ENCODE data around the gene NAA30.
"Not testable (repeated sequence)": the region's sequence is repeated elsewhere in the genome, so short reads cannot be mapped to it uniquely, and the experiment has no call there.

NAA30 gene

GRCh38 chr14:57390037-57390805 is at the start of gene NAA30:
Gene NAA30 (plus strand): TSS chr14:57390586. CDS start chr14:57390958, 372 bp downstream.
- TF ChIP-seq, protein P1, sequence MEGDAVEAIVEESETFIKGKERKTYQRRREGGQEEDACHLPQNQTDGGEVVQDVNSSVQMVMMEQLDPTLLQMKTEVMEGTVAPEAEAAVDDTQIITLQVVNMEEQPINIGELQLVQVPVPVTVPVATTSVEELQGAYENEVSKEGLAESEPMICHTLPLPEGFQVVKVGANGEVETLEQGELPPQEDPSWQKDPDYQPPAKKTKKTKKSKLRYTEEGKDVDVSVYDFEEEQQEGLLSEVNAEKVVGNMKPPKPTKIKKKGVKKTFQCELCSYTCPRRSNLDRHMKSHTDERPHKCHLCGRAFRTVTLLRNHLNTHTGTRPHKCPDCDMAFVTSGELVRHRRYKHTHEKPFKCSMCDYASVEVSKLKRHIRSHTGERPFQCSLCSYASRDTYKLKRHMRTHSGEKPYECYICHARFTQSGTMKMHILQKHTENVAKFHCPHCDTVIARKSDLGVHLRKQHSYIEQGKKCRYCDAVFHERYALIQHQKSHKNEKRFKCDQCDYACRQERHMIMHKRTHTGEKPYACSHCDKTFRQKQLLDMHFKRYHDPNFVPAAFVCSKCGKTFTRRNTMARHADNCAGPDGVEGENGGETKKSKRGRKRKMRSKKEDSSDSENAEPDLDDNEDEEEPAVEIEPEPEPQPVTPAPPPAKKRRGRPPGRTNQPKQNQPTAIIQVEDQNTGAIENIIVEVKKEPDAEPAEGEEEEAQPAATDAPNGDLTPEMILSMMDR (IDR thresholded peaks at IDR 0.05; ENCODE audit: borderline replicate concordance, insufficient read depth, low read depth, low read length): no peak

DNA sequence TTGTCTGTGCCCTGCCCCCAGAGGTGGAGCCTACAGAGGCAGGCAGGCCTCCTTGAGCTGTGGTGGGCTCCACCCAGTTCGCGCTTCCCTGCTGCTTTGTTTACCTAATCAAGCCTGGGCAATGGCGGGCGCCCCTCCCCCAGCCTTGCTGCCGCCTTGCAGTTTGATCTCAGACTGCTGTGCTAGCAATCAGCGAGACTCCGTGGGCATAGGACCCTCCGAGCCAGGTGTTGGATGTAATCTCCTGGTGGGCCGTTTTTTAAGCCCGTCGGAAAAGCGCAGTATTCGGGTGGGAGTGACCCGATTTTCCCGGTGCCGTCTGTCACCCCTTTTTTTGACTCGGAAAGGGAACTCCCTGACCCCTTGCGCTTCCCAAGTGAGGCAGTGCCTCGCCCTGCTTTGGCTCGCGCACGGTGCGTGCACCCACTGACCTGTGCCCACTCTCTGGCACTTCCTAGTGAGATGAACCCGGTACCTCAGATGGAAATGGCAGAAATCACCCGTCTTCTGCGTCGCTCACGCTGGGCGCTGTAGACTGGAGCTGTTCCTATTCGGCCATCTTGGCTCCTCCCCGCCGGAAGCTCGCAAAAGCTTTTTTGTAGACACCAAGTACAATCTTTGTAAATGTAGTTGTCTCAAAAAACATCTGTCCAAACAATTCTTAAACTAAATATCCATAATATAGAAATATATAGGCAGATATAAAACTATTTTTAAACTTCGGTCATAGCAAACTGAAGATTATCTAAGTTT is 46.7 kb upstream of the NAA30 start:
- not testable (repeated sequence) for H3K4me3 ChIP-seq (ENCODE audit: low read depth, low read length)

More at GRCh38 chr14:57390037-57390805, at the start of gene NAA30:
- H3K4me3 ChIP-seq (ENCODE audit: low read depth, low read length): peak within 1 kb of the TSS; percentile 75

DNA sequence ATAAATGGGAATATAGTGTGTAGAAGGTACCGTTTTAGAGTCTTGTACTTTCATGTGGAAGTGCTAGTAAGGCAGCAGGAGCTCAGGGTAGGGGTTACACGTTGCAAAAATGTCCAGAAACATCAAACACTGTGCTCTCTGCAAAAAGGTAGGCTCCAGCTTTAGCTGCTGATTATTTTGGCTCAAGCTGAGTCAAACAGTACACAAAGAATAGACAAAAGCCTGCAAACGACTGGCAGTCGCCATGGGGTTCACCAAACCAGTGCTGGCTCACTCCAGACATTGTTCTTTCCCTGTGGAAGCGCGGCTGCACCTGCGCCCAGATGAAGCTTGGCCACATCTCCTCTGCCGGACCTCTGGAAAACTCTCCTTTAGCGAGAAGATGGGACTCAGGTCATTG is 45.3 kb upstream of the NAA30 start:
- TF ChIP-seq, protein P1 (IDR thresholded peaks at IDR 0.05; ENCODE audit: borderline replicate concordance, insufficient read depth, low read depth, low read length): no peak
- H3K4me3 ChIP-seq (ENCODE audit: low read depth, low read length): no peak overlapping the region

GRCh38 chr14:57346741-57347140 is 43.6 kb upstream of the NAA30 start:
- no peak overlapping the region for H3K4me3 ChIP-seq (ENCODE audit: low read depth, low read length)
- TF ChIP-seq, protein P1 (IDR thresholded peaks at IDR 0.05; ENCODE audit: borderline replicate concordance, insufficient read depth, low read depth, low read length): no peak

DNA sequence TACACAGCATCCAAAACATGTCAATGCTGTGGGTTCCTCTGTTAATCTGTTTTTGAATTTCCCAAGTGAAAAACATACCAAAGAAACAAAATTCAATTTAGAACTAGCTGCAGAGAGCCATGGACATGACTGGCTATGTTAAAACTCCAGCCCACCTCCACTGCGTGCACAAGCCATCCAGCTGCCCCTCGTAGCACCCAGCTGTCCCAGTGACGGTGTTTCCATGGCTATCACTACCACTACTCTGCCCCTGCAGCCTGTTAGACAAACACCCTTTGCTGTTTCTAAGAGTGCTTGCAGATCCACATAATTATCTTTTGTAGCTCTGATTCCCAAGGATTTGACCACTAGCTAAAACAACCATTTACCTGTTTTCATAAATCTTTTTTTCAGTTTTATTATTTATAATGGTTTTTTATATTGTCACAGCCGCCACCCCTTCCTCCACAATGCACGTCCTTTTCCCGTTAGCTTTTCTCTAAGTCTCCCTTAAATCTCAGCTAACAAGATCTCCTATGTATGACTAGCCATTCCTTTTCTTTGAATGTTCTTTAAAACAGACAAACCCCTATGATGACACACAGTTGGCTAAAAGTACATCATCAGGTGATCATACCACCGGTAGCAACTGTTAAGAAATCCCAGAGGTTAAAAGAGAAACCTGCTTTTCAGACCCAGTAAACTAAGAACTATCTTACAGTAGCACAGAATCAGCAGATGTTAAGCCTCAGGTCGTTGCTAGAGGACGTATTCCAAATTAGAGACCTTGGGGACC is 37.8 kb upstream of the NAA30 start:
- TF ChIP-seq, protein P1 (IDR thresholded peaks at IDR 0.05; ENCODE audit: borderline replicate concordance, insufficient read depth, low read depth, low read length): no peak

DNA sequence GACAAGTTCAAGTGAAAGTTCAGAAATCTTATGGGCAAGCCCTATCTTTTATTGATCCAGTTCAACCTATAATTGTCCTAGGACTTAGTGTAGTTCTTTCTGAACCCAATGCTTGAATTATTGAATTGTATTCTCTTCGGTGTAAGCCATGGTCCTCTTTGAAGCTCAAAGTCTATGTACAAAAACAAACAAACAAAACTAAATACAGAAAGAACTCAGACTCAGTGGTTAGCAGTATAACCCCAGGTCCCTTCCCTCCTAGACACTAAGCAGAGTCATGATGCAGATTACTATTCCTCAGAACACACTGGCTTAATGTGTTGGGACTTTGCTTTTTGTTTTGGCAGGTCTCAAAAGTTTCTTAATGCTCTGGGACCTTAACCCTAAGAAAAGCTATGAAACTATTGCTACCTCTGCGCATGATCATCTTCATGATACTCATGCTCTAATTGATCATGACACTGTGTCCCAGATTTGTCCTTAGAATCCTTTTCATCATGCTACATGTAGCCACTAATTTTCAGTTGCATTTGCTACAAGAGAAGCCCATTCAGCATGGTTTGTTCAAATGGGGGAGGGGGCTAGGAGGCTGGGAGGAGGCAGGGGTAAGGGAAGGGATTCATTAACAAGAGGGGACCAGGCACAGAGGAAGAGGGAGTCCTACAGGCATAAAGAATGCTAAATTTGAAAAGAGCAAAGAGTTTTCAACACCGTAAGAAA is 35.1 kb upstream of the NAA30 start:
- H3K4me3 ChIP-seq (ENCODE audit: low read depth, low read length): no peak overlapping the region
- TF ChIP-seq, protein P1 (IDR thresholded peaks at IDR 0.05; ENCODE audit: borderline replicate concordance, insufficient read depth, low read depth, low read length): no peak

More for the DNA sequence above, 37.8 kb upstream of the NAA30 start:
- H3K4me3 ChIP-seq (ENCODE audit: low read depth, low read length): no peak overlapping the region

GRCh38 chr14:57362361-57362760 is 28.0 kb upstream of the NAA30 start:
- TF ChIP-seq, protein P1 (IDR thresholded peaks at IDR 0.05; ENCODE audit: borderline replicate concordance, insufficient read depth, low read depth, low read length): no peak

More at GRCh38 chr14:57362361-57362760, 28.0 kb upstream of the NAA30 start:
- H3K4me3 ChIP-seq (ENCODE audit: low read depth, low read length): no peak overlapping the region
